Osteocyte (in vitro differentiated cells): ENCODE measurements around the gene GNA12. TPM values are rescaled to one million over a fixed set of nuclear protein-coding genes. Genes with fewer than 3 reads are reported as not detected.

Experiments used
- DNase-seq: peaks from one replicate; pipeline ENCODE4 v3.0.0; 2021; ENCODE audit warnings: mixed read lengths; ENCODE audit not compliant: unreplicated experiment; ENCODE audit errors: extremely low spot score
- H3K27ac Mint-ChIP-seq: one replicate; pipeline ENCODE4 v1.8.0; 2021; ENCODE audit warnings: mild to moderate bottlenecking, mixed read lengths; ENCODE audit not compliant: unreplicated experiment
- H3K27me3 Mint-ChIP-seq: one replicate; pipeline ENCODE4 v1.8.0; 2021; ENCODE audit warnings: mixed read lengths; ENCODE audit not compliant: unreplicated experiment
- H3K36me3 Mint-ChIP-seq: one replicate; pipeline ENCODE4 v1.8.0; 2021; ENCODE audit warnings: mixed read lengths; ENCODE audit not compliant: unreplicated experiment
- H3K4me1 Mint-ChIP-seq: one replicate; pipeline ENCODE4 v1.8.0; 2021; ENCODE audit warnings: mixed read lengths; ENCODE audit not compliant: unreplicated experiment
- H3K4me3 Mint-ChIP-seq: one replicate; pipeline ENCODE4 v1.8.0; 2021; ENCODE audit warnings: mild to moderate bottlenecking, moderate library complexity, mixed read lengths; ENCODE audit not compliant: unreplicated experiment
- H3K9me3 Mint-ChIP-seq: one replicate; pipeline ENCODE4 v1.8.0; 2021; ENCODE audit warnings: mixed read lengths; ENCODE audit not compliant: unreplicated experiment
- total RNA-seq: library from RNA; stranded (reverse); gene quantifications from 2 replicates; pipeline ENCODE4 v1.2.1, GENCODE V29; 2021
- TF ChIP-seq, protein P1 (sequence below): fragments of 200-600 bp; sonication (generic); IDR thresholded peaks from 2 replicates; pipeline ENCODE4 v1.5.0; 2021; ENCODE audit warnings: antibody characterized with exemption, mild to moderate bottlenecking, moderate library complexity

GNA12 gene
- total RNA-seq, 1 donor from 2014 or later, result 69.5 TPM

- H3K9me3 Mint-ChIP-seq, result no peaks in the 10 kb centered on the region
- DNase-seq, result no peak
- peaks cover 28% of the 10 kb centered on the region for H3K36me3 Mint-ChIP-seq
- no peaks in the 10 kb centered on the region for H3K27me3 Mint-ChIP-seq
- no peak overlapping the region for H3K4me3 Mint-ChIP-seq
- H3K4me1 Mint-ChIP-seq, result peaks cover 1% of the 10 kb centered on the region
- no peak overlapping the region for H3K27ac Mint-ChIP-seq
- TF ChIP-seq, protein P1, sequence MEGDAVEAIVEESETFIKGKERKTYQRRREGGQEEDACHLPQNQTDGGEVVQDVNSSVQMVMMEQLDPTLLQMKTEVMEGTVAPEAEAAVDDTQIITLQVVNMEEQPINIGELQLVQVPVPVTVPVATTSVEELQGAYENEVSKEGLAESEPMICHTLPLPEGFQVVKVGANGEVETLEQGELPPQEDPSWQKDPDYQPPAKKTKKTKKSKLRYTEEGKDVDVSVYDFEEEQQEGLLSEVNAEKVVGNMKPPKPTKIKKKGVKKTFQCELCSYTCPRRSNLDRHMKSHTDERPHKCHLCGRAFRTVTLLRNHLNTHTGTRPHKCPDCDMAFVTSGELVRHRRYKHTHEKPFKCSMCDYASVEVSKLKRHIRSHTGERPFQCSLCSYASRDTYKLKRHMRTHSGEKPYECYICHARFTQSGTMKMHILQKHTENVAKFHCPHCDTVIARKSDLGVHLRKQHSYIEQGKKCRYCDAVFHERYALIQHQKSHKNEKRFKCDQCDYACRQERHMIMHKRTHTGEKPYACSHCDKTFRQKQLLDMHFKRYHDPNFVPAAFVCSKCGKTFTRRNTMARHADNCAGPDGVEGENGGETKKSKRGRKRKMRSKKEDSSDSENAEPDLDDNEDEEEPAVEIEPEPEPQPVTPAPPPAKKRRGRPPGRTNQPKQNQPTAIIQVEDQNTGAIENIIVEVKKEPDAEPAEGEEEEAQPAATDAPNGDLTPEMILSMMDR, result no peak
These were observed 121.5 kb downstream of the GNA12 start for GRCh38 chr7:2722591-2722990.

GRCh38 chr7:2721842-2722241 lies 122.3 kb downstream of the GNA12 start:
- Mint-ChIP-seq H3K4me1 (peaks cover 3% of the 10 kb centered on the region), H3K27me3 (no peaks in the 10 kb centered on the region), H3K36me3 (peaks cover 31% of the 10 kb centered on the region), H3K9me3 (no peaks in the 10 kb centered on the region), H3K27ac (no peak overlapping the region), H3K4me3 (no peak overlapping the region)
- no peak for DNase-seq
- TF ChIP-seq, protein P1, result no peak

GRCh38 chr7:2720024-2720423 lies 124.1 kb downstream of the GNA12 start:
- TF ChIP-seq, protein P1, result no peak
- peaks cover 3% of the 10 kb centered on the region for H3K4me1 Mint-ChIP-seq
- H3K36me3 Mint-ChIP-seq, result peaks cover 30% of the 10 kb centered on the region
- no peak overlapping the region for H3K27ac Mint-ChIP-seq
- no peaks in the 10 kb centered on the region for H3K27me3 Mint-ChIP-seq
- no peaks in the 10 kb centered on the region for H3K9me3 Mint-ChIP-seq
- DNase-seq, result no peak
- H3K4me3 Mint-ChIP-seq, result no peak overlapping the region

- Mint-ChIP-seq H3K27me3 (no peaks in the 10 kb centered on the region), H3K27ac (no peak overlapping the region), H3K4me1 (peaks cover 4% of the 10 kb centered on the region), H3K36me3 (peaks cover 39% of the 10 kb centered on the region), H3K4me3 (no peak overlapping the region), H3K9me3 (no peaks in the 10 kb centered on the region)
- TF ChIP-seq, protein P1, result peak; percentile 55
- no peak for DNase-seq
These were observed 125.1 kb downstream of the GNA12 start for GRCh38 chr7:2719007-2719406.

GRCh38 chr7:2718296-2718965 lies 125.7 kb downstream of the GNA12 start:
- Mint-ChIP-seq H3K4me1 (peaks cover 10% of the 10 kb centered on the region), H3K36me3 (peaks cover 38% of the 10 kb centered on the region), H3K4me3 (no peak overlapping the region), H3K9me3 (no peaks in the 10 kb centered on the region), H3K27ac (no peak overlapping the region), H3K27me3 (no peaks in the 10 kb centered on the region)
- TF ChIP-seq, protein P1, result no peak
- DNase-seq, result no peak
